GDM1 (cell line): ENCODE measurements around the gene BHLHE41.

Experiments
- DNase-seq: peaks from one replicate; lab custom pipeline; 2025; lab: John Stamatoyannopoulos, UW

Gene BHLHE41

DNA sequence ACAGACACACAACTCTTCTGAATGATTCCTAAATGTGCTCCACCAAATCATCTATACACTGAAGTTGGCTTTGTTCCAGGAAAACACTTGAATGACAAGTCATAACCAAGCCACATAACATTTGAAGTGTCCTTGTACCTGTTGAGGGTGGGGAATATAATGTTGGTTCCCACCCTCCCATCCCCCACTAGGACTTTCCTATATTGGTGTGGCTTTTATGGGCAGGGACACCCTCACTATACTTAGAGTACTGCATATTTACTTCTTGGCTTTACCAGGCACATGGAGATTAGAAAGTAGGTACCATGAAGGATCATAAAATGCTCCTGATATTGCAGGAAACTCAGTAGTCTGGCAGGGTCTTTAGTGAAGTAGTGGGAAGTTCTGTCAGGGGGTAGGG lies 9.7 kb upstream of the BHLHE41 start:
- no peak for DNase-seq

DNA sequence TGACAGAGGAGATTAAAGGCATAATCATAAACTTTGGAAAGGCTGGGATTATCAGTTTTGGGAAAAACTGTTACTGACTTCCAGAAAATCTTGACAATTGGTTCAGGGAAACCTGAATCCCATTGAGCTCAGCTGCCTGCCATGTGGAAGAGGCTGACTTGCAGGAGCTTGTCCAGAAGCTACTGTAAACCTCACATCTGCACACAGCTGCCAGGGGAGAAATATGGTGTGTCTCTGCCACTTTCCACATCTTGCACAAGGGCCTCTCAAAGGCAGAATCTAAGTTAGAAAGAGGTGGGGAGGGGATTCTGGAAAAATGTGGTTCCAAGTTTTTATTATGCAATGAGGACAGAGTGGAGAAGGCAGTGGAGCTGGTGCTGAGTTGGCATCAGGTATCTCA lies 8.7 kb upstream of the BHLHE41 start:
- DNase-seq: no peak

DNA sequence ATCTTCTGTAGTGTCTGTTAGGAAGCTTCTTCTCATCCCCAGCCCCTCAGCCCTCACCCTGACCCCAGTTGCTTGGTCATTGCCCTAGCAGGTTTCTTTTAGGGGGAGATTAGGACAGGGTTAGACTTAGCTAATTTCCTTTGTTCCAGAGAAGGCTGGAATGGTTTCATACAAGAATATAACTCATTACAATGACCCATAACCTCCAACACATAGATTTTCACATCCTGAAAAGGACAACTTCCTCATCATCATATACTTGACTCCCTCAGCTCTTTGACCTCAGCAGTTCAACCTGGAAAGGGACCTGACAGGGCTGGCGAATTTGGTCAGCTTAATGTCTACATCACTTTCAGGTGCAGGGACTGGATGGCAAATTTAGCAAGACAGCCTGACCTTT lies 8.0 kb upstream of the BHLHE41 start:
- no peak for DNase-seq

DNA sequence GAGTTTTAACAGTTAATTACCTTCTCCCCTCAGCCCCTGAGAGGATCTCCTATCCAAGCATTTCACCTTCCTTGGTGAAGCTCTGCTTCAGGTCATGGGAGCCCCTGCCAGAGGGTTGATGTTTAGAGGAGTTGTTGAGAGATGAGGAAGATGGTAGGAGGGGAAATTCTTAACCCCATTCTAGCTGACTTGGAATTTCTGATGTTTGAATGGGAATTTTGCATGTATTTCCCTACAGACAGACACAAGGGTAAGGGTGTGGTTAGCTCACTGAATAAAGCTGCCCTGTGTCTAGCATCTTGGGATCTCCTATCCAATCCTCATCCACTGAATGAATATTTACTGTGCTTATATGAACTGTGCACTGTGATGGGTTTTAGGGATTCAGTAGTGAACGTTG lies 7.1 kb upstream of the BHLHE41 start:
- no peak for DNase-seq

DNA sequence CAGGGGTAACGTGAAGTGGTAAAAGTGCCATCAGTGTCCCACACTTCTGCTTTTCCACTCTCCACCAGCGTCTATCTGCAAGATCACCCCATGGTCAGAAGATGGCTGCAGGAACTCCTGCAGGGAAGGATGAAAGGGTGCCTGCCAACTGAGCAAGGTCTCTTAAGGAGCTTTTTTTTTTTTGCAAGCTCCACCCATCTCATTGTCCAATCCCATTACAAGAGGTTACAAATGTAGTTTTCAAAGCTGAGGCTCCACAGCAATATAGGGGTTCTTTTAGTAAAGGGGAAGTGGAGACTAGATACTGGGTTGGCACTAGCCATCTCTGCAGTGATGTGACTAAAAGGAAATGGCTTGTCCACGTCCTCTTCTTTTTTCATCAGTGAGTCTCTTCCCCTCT lies 5.9 kb upstream of the BHLHE41 start:
- DNase-seq: peak; percentile 24

DNA sequence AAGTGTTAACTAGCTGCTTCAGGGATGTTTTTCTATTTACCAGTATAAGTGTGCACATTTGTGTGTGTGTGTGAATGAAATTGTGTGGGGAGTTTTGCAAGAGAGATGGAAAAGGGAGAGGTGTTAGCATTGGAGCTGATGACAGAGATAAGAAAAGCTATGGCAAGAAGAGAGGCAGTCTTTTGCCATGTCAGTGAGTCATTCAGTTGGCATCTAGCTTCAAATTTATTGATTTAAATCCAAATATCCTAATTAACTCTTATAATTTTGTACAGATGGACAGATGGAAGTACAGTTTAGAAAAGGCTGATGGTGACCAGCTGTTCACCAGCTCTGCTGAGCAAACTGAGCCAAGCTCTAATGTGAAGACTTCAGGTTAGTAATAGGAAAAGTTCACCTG lies 3.3 kb upstream of the BHLHE41 start:
- DNase-seq: no peak

DNA sequence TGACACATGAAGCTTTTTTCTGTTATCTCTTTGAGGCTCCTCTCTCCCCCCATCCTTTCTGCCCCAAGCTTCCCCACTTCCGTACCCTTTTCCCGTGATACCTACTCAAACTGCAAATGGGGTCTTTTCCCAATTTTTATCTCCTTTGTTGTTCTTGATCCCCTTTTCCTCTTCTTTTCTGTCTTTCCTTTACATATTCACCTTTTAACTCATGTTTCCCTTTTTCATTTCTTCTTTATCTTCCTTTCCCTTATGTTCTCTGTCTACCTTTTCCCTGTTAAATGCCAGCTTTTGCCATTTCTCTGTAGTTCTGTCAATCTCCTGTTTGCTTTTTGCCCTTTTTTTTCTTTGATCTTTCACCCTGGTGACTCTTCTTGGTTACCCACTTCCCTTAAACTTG lies 2.6 kb upstream of the BHLHE41 start:
- DNase-seq: no peak

DNA sequence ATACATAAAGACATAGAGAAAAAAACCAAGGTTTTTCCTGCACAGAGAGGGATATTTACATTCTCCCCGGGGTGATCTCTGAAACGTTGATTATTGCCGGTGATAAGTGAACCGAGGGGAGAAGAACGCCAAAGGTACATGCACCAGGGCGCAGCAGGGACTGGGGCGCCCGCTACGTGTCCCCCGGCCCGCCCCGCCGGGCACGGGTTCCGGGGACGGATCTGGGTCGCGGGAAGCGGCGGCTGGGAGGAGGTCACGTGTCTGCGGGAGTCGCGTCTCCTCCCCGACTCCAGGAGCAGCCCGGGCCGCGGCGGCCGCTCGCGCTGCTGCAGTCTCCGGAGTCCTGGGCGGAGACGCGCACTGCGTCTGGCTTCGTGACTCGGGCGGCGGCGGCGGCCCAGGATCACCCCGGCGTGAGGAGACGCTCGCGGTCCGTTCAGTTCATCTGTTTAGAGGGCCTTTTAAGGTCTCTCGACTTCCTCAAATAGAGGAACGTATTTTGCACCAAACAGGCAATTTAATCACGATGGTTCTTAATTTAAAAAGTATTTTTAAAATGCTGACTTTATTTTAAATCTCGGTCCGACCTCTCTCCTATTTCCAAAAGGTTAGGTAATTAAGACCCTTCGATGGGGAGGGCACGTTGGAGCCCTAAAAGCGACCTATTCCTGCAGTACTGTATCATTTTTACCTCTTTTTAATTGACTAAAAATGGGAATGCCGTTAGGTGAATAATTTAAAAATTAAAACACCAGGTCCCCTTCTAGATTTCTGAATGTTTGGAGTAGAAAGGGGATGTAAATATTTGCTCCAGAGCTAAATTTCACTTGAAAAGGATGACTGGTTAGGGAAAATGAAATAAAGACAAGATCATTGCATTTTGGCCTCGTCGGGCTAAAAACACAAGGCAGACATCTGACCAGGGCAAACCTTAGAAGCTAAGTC lies 1.8 kb upstream of the BHLHE41 start:
- DNase-seq: peak; percentile 50

DNA sequence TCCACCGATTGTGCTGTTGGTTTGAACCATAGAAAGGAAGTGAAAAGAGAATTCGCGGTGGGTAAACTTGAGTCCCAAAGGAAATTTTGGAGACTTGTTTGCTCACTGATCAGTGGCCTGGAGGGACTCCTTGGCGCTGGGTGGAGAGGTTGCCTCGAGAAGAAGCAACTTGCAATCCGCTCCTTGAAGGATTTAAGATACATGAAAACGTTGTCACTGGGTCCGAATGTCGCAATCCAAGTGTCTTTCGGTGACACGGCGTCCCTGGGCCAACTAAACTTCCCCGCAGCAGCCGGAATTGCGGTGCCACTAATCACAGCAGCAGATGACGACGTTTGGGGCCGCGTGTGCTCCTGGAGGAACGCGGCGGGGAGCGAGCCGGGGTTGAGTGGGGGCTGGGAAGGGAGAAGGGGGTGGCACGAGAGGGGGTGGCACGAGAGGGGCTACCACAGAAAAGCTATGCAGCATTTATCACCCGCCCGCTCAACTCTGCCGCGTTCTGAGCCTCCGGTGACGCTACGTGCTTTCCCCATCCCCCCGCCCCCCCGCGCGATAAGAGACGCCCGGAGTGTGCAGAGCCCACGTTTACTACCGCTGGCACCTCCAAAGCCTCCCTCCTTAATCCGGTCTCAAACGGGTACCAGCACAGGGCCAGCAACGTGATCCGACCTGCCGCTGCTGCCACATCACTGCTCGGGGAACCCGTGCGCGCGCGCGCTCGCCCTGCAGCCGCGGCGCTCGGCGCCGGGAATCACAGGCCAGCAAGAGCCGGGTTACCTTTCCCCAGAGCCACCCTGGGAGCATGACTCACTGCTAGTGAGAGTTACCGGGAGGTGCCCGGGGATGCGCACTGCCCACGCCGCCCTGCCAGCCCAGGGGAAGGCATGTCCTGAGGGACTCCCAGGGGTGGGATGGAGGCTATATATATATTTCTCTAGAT lies 833 bp upstream of the BHLHE41 start:
- DNase-seq: no peak

DNA sequence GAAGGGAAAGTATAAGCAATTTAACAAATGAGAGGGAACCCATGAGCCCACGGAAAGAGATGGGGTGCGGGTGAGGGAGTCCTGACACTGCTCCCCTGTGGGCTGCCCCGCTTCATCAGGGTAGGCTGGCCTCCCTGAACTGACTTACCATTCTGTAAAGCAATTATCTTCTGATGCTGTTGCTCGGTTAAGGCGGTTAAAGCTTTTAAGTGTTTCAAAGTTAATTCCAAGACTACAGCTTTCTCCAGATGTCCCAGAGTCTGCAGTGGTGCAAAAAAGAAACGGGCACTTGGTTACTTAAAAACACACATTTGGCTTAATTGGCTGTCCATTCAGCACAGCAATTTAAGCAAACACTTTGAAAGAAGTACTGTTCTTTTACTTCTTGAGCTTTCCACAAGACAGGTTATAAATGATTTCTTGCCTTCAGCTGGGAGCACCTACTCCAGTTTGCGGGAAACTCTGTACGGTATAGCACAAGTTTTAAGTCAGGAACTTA lies 1.3 kb downstream of the BHLHE41 start:
- no peak for DNase-seq

DNA sequence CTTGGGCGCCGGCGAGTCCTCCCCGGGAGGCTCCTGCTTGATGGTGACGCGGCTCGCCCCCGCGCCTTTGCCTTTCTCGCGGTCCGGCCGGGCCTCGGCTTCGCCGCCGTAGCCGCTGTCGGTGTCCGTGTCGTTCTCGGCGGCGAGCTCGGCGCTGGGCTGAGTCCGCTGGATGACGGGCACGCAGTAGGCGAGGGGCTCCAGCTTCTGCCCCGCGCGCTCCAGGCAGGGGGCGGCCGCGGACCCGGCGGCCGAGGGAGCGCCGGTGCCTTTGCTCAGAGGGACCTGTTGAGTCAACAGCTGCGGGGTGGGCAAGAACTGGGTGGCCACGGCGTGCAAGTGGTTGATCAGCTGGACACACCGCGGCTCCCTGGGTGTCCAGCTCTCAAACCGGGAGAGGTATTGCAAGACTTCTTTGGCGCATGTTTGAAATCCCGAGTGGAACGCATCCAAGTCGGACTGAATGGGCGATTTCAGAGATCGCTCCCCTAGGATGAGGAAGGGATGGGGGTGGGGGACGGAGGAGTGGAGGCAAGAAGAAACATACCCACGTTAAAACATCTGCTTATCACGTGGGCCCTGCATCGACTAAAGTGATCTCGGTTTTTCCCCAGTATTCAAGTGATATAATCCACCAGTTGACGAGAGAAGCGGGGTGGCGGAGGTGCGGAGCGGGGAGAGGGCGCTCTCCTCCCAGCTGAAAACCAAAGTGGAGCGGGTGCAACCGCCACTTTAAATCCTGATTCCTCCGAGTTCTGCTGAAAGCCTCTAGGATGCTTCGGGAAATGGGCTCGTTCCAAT lies 2.0 kb downstream of the BHLHE41 start:
- peak; percentile 28 for DNase-seq

DNA sequence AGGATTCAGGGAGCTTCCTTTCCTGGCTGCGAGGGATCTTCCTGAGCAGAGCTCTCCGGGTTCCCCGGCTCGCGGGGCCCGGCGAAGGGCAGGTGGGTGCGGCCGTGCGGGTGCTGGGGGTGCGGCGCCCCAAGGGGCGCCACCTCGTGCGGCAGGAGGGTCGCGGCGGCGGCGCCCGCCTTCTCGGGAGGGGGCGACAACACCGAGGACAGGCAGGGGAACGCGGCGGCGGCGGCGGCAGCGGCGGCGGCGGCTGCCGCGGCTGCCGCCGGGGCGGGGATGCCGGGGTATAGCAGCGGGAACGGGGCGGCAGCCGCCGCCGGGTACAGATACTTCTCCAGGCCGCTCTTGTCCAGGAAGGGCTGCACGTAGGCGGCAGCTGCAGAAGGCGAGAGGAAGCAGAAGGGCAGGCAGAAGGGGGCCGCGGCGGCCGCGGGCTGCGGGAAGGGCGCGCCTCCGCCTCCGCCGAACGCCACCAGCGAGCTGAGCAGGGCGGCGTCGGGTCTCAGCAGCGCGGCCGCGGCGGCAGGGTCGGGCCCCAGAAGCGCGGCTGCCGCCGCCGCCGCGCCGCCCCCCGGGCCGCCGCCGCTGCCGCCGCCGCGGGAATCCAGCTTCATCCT lies 2.7 kb downstream of the BHLHE41 start:
- DNase-seq: peak; percentile 56

DNA sequence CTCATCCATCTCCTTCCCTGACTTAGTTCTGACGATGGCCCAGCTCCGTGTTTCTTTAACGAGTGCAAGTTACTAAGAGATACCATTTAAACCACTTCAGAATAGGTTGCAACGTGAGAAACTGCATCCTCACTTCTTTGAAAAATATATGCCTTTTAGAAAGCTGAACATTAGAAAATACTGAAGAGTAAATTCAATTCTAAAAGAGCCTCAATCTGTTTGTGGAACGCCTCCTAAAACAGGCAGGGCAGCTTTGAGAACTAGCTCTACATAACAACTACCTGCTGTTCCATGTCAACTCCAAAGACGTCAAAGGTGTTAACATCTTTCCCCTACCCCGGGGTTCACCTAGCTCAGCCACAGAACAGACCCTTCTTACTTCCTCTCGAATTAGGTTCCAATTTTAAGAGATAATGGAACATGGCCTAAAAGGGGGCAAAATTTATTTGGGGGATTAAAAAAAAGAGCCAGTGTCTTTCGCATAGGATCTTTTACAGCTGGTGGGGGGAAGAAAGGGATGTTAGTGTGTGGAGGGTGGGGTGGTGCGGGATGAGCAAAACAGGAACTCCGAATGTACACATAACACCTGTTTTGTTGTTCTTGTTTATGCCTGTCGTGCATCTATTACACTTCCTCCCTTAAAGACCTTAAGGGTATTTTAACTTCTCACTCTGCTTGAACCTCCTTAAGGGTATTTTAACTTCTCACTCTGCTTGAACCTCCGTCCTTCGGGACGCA lies 3.3 kb downstream of the BHLHE41 start:
- DNase-seq: no peak

DNA sequence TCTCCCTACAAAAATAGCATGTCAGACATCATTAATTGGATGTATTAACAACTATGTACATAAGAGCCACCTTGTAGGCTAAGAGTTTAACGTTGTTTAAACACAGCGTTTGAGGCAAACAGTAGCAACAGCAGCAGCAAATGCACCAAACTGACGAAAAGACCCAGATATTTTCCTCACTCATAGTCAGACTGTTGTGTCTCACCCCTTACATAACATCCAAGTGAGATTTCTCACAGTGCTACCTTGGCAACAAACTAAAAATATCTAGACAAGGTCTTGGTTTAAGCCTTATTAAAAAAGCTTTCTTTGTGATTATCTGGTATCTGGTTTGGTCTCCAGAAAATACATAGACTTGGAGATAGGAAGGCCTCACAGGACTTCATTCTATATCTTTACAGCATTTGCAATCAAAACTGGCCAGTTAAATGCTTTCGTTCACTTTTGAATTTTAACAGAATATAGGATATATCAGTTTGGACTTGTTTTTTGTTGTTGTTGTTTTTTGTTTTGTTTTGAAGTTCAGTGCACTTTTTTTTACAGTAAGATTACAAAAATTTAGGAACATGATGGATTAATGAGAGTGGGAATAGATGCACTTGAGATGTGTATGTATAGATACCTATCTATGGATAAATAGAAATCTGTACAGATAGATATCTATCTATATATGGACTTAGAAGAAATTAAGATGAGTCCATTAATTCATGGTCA lies 4.1 kb downstream of the BHLHE41 start:
- DNase-seq: no peak

DNA sequence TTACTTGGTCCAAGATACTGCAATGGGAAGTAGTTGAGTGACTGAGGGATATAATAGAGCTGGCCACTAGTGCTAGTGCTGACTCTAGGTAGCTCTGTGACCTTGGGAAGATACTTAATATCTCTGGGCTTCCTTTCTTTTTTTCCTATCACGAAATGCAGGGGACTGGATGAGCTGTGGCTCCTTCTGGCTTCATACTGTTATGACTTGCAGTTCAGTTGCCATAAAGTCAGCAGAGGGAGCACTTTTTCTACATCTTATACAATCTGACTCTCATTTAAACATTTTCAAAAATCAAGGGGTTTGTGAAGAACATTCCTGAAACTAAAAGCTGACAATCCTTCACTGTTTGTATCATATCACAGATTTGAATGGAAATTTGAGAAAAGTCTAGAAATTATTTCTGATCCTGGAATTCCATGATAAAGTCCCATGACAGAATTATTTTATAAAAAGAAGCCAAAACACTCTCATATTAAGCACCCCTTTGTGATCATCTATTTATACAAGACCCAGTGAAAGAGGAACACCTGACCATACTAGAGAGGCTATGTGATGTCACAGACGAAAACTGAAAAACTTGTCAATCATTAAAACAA lies 5.3 kb downstream of the BHLHE41 start:
- DNase-seq: peak; percentile 10

DNA sequence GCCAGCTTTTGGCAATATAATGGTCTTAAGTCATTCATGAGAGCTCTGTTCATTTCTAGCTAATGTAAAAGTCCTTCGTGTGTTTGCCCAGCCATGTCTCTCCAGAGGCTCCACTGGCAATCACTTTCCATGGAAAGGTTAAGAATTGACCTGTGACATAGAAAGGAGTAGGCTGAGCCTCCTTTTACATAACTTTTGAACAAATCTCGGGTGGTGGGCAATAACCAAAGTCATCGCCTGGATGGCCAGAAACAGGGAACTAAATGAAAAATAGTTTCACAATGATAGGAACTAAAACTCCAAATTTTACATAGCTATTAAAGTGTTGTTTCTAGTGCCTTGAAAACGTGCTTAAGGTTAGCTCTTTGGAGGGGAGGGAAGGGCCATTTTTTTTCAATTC lies 6.5 kb downstream of the BHLHE41 start:
- DNase-seq: no peak

DNA sequence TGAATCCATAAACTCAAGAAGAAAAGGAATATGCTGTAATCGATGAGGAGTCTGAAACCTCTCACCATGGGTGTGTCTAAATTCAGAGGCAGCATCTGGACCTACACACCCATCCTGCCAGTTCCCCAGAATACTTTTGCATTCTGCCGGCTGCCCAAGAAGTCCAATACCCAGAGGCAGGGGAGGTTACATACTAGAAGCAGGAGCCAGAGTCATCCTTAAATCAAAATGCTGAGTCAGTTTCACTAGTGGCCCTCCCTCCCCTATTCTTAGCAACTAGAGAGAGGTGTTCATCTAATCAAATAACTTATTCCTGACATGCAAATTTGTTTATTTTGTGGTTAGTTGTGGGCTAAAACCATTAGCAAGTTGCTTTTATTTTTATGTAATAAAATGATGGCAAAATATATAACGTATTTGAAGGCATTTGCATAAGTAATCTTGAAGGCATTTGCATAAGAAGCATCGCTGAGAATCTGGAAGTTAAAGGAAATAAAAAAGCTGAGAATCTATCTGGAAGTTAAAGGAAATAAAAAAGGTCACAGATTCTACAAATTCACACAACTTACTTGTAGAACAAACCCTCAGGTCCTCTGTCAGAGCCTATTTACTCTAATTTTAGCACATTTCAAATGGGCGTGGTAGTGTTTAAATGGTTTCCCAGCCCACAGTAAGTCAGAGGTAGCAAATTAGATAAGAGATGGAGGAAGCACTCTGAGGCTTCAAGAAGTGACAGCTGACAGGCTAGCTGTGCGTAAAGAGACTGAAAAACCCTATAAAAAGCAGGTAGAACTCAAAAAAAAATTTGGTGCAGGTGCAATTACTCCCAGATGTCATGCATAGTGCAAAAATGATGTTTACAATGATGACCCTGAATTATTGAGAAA lies 7.8 kb downstream of the BHLHE41 start:
- DNase-seq: no peak

DNA sequence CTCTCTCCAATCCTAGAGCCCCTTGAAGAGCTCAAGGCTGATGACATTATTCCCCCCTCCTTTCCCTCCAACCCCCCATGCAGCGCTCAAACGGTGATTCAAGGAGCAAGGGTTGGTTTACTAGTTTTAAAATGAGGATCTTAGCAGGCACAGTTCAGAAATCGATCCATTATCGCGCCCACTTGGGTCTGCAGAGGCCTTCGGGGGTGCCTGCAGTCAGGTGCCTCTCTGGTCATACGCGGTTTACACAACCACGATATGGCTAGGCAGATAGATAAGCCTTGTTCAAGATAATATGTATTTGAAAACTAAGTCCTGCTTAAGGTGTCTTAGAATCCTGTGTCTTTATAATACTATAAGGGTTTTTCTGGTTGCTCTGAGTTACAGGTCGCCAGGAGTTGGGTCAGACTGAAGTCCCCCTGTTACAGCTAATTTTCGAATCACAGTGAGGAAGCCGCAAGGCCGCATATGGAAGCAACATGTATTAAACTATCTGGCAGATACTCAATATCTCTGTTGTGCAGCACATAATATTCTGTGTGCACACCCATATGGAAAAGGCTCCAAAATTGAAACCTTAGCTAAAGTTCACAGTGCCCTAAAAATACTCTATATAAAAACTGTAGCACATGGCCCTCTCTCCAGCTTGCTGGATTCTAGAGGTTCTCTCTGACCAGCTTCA lies 10.0 kb downstream of the BHLHE41 start:
- no peak for DNase-seq
